ENCODE data around the gene STX7.

Gene STX7

GRCh38 chr6:132520953-132521352 is 8.0 kb upstream of the STX7 start:
- DNase-seq (no peak), ATAC-seq (no peak)
- no peaks in the 10 kb centered on the region for H3K4me1 Mint-ChIP-seq
- H3K36me3 Mint-ChIP-seq (ENCODE audit: low read depth), result no peaks in the 10 kb centered on the region
- H3K27me3 Mint-ChIP-seq, result peaks cover 21% of the 10 kb centered on the region
- H3K9me3 Mint-ChIP-seq, result no peaks in the 10 kb centered on the region
- H3K27ac Mint-ChIP-seq, result no peak overlapping the region
- H3K4me3 Mint-ChIP-seq, result no peak overlapping the region

DNA sequence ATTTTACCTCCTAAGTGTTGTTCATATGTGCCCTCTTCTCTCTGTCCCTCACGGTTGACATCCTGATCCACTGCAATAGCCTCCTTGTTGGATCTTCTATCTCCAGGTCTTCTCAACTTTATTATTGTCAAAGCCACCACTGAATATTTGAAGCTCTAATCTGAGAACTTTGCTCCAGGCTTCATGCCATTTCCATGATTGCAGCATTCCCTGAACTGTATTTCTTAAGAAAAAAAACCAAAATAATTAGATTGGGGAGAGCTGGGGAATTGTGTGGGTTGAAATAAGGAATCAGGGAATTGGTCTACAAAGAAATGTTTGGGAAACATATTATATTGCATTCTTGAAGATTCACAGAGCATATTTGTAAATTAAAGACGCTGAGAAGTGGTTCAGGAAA is 2.5 kb upstream of the STX7 start:
- no peak for ATAC-seq
- H3K9me3 Mint-ChIP-seq, result no peaks in the 10 kb centered on the region
- H3K27ac Mint-ChIP-seq, result no peak overlapping the region
- peaks cover 5% of the 10 kb centered on the region for H3K27me3 Mint-ChIP-seq
- no peak for DNase-seq
- no peaks in the 10 kb centered on the region for H3K36me3 Mint-ChIP-seq (ENCODE audit: low read depth)
- peaks cover 25% of the 10 kb centered on the region for H3K4me1 Mint-ChIP-seq
- no peak overlapping the region for H3K4me3 Mint-ChIP-seq

DNA sequence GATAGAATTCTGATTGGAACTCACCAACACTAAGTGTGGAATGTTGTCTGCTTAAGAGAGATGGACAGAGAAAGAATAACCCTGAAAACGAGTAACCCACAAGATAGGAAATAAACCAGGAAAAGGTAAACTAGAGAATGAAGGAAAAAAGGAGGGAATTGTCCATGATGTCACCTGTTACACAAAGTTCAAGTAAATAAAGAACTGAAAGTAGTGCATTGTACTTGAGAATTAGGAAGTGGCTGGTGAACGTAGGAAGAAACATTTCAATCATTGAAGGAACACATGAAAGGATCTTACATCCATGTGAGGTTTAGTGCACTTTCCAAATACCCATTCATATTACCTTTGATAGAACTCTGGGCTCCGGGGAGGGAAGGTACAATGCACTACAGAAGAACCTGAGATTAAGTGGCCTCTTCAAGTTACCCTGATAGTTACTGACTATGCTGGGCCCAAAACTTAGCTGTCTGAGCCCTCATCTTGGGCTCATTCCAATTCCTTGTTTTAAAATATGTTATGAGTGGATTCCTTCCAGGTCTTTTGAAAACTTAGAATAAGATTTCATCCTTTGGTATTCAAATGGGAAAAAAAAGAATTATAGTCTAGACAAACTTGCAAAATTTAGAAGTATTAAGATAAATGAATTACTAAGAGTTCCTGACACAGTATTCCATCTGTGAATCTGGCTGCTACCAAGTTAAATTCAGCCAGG is 1.1 kb upstream of the STX7 start:
- H3K4me1 Mint-ChIP-seq, result peaks cover 25% of the 10 kb centered on the region
- H3K36me3 Mint-ChIP-seq (ENCODE audit: low read depth), result no peaks in the 10 kb centered on the region
- H3K9me3 Mint-ChIP-seq, result no peaks in the 10 kb centered on the region
- DNase-seq (no peak), ATAC-seq (no peak)
- H3K4me3 Mint-ChIP-seq, result peak overlapping the region; percentile 93
- H3K27me3 Mint-ChIP-seq, result peaks cover 1% of the 10 kb centered on the region
- no peak overlapping the region for H3K27ac Mint-ChIP-seq

GRCh38 chr6:132512342-132512637 is 626 bp downstream of the STX7 start:
- H3K27ac Mint-ChIP-seq, result peak overlapping the region; percentile 63
- no peaks in the 10 kb centered on the region for H3K27me3 Mint-ChIP-seq
- no peaks in the 10 kb centered on the region for H3K9me3 Mint-ChIP-seq
- DNase-seq (no peak), ATAC-seq (no peak)
- peak overlapping the region; percentile 89 for H3K4me3 Mint-ChIP-seq
- peaks cover 28% of the 10 kb centered on the region for H3K4me1 Mint-ChIP-seq
- peaks cover 7% of the 10 kb centered on the region for H3K36me3 Mint-ChIP-seq (ENCODE audit: low read depth)

DNA sequence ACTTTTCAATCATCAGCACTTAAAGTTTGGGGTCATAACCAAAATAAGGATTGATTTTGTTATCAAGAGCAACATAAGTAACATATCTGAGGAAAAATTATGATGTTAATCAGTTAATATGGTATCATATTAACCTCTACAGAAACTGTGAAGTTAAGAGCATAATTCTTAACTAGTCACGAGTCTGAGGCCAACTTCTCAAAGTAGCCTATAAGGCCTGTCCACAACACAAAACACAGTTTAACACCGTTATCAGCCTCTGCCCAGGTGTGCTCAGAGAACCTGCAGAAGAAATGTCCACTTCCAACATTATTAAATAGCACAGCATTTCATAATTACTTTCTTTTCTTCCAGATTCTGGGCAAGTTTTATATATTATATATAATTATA is 1.1 kb downstream of the STX7 start:
- Mint-ChIP-seq H3K9me3 (no peaks in the 10 kb centered on the region), H3K4me1 (peaks cover 30% of the 10 kb centered on the region), H3K36me3 (ENCODE audit: low read depth) (peaks cover 7% of the 10 kb centered on the region), H3K27ac (peak overlapping the region; percentile 63), H3K4me3 (peak overlapping the region; percentile 89), H3K27me3 (no peaks in the 10 kb centered on the region)
- ATAC-seq (no peak), DNase-seq (no peak)

GRCh38 chr6:132511210-132511830 is 1.6 kb downstream of the STX7 start:
- Mint-ChIP-seq H3K27ac (no peak overlapping the region), H3K4me1 (peaks cover 35% of the 10 kb centered on the region), H3K36me3 (ENCODE audit: low read depth) (peaks cover 7% of the 10 kb centered on the region), H3K4me3 (peak overlapping the region; percentile 89), H3K27me3 (no peaks in the 10 kb centered on the region), H3K9me3 (no peaks in the 10 kb centered on the region)
- no peak for DNase-seq
- ATAC-seq, result no peak

DNA sequence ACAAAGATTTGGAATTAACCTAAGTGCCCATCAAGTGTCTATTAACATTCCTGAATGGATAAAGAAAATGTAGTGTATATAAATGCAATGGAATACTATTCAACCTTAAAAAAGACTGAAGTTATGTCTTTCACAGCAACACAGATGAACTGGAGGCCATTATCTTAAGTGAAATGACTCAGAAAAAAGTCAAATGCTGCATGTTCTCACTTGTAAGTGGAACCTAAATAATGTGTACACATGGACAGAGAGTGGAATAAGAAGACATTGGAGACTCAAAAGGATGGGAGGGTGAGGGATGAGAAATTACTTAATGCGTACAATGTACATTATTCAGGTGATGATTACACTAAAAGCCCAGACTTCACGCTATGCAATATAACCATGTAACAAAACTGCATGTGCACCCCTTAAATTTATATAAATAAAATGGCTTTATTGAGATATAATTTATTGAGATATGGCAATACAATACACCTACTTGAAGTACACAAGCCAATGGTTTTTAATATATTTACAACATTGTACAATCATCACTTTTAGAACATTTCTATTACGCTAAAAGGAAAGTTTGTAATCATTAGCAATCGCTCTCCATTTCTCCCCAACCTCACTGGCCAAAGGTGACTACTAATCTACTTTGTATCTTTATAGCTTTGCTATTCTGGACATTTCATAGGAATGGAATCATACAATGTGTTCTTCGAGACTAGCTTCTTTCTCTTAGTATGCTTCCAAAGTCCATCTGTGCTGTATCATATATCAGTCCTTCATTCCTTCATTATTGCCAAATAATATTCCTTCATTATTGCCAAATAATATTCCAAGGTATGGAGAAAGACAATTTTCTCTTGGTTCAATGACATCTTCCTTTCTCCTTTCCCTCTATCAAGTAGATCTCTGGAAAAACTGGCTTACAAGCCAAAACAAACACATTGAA is 5.8 kb downstream of the STX7 start:
- peaks cover 43% of the 10 kb centered on the region for H3K4me1 Mint-ChIP-seq
- H3K9me3 Mint-ChIP-seq, result no peaks in the 10 kb centered on the region
- peaks cover 11% of the 10 kb centered on the region for H3K36me3 Mint-ChIP-seq (ENCODE audit: low read depth)
- H3K4me3 Mint-ChIP-seq, result no peak overlapping the region
- H3K27me3 Mint-ChIP-seq, result no peaks in the 10 kb centered on the region
- no peak for ATAC-seq
- DNase-seq, result no peak
- peak overlapping the region; percentile 38 for H3K27ac Mint-ChIP-seq

DNA sequence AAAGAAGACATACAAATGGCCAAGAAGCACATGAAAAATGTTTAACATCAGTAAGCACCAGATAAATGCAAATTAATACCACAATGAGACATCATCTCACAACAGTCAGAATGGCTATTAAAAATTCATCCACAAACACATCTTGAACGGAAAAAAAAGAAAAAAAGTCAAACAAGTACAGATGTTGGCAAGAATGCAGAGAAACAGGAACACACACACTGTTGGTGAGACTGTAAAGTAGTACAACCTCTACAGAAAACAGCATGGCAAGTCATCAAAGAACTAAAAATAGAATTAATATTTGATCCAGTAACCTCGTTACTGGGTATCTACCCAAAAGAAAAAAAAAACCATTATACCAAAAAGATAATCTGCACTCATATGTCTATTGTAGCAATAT is 6.5 kb downstream of the STX7 start:
- DNase-seq, result no peak
- peaks cover 42% of the 10 kb centered on the region for H3K4me1 Mint-ChIP-seq
- no peak overlapping the region for H3K4me3 Mint-ChIP-seq
- H3K27ac Mint-ChIP-seq, result peak overlapping the region; percentile 38
- H3K9me3 Mint-ChIP-seq, result no peaks in the 10 kb centered on the region
- H3K36me3 Mint-ChIP-seq (ENCODE audit: low read depth), result peaks cover 17% of the 10 kb centered on the region
- H3K27me3 Mint-ChIP-seq, result no peaks in the 10 kb centered on the region
- no peak for ATAC-seq

GRCh38 chr6:132505158-132505557 is 7.8 kb downstream of the STX7 start:
- Mint-ChIP-seq H3K4me1 (peaks cover 38% of the 10 kb centered on the region), H3K4me3 (no peak overlapping the region), H3K27ac (no peak overlapping the region), H3K27me3 (no peaks in the 10 kb centered on the region), H3K36me3 (ENCODE audit: low read depth) (peaks cover 24% of the 10 kb centered on the region), H3K9me3 (no peaks in the 10 kb centered on the region)
- ATAC-seq, result no peak
- DNase-seq, result no peak

DNA sequence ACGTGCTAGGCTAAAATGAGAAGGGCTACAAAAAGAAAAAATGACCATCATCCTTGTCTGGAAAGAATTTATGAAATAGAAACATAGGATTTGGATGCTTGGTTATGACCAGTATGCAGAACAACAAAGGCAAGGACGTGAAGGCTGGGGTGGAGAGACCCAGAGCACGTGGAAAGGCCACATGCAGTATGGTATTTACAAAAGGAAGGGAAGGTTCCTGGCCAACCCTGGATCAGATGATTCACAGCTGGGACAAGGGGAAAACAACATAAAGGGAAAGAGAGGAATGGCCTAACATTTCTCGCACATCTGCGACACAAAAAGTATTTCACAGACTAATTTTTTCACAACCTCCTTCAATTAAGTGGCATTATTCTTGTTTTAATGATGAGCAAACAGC is 8.2 kb downstream of the STX7 start:
- H3K36me3 Mint-ChIP-seq (ENCODE audit: low read depth), result peaks cover 27% of the 10 kb centered on the region
- no peak overlapping the region for H3K4me3 Mint-ChIP-seq
- no peaks in the 10 kb centered on the region for H3K27me3 Mint-ChIP-seq
- ATAC-seq (no peak), DNase-seq (no peak)
- no peak overlapping the region for H3K27ac Mint-ChIP-seq
- H3K4me1 Mint-ChIP-seq, result peaks cover 42% of the 10 kb centered on the region
- H3K9me3 Mint-ChIP-seq, result no peaks in the 10 kb centered on the region

DNA sequence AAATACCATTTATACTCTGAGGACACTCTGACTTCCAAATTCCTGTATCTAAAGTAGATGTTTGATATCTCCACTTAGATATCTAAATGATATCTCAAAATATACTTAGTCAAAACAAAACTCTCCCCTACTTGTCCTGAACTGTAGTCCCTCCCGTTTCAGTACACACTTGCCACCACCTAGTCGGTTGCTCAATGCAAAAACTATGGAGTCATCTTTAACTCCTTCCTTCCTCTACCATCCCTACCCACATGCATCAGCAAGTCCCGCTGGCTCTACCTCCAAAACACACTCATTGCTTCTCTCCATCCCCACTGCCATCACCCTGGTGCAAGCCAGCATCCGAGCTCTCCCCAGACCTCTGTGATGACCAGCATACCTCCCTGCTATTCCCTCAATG is 13.2 kb downstream of the STX7 start:
- H3K4me1 Mint-ChIP-seq, result peaks cover 58% of the 10 kb centered on the region
- no peak for ATAC-seq
- H3K27ac Mint-ChIP-seq, result peak overlapping the region; percentile 72
- DNase-seq, result no peak
- peaks cover 44% of the 10 kb centered on the region for H3K36me3 Mint-ChIP-seq (ENCODE audit: low read depth)
- H3K4me3 Mint-ChIP-seq, result no peak overlapping the region
- no peaks in the 10 kb centered on the region for H3K9me3 Mint-ChIP-seq
- no peaks in the 10 kb centered on the region for H3K27me3 Mint-ChIP-seq

- Mint-ChIP-seq H3K27ac (peak overlapping the region; percentile 72), H3K4me3 (no peak overlapping the region), H3K36me3 (ENCODE audit: low read depth) (peaks cover 53% of the 10 kb centered on the region), H3K9me3 (peaks cover 2% of the 10 kb centered on the region), H3K4me1 (peaks cover 54% of the 10 kb centered on the region), H3K27me3 (no peaks in the 10 kb centered on the region)
- DNase-seq (no peak), ATAC-seq (no peak)
Observed at GRCh38 chr6:132498638-132499037, 14.3 kb downstream of the STX7 start.

GRCh38 chr6:132496519-132497180 is 16.3 kb downstream of the STX7 start:
- no peak overlapping the region for H3K4me3 Mint-ChIP-seq
- H3K4me1 Mint-ChIP-seq, result peaks cover 57% of the 10 kb centered on the region
- no peak overlapping the region for H3K27ac Mint-ChIP-seq
- peaks cover 5% of the 10 kb centered on the region for H3K9me3 Mint-ChIP-seq
- H3K27me3 Mint-ChIP-seq, result no peaks in the 10 kb centered on the region
- ATAC-seq (no peak), DNase-seq (no peak)
- peaks cover 53% of the 10 kb centered on the region for H3K36me3 Mint-ChIP-seq (ENCODE audit: low read depth)

- Mint-ChIP-seq H3K4me3 (peak overlapping the region; percentile 33), H3K36me3 (ENCODE audit: low read depth) (peaks cover 48% of the 10 kb centered on the region), H3K9me3 (peaks cover 5% of the 10 kb centered on the region), H3K27ac (no peak overlapping the region), H3K27me3 (no peaks in the 10 kb centered on the region), H3K4me1 (peaks cover 53% of the 10 kb centered on the region)
- peak; percentile 23 for ATAC-seq
- DNase-seq, result no peak
Observed at GRCh38 chr6:132495604-132496079, 17.3 kb downstream of the STX7 start.
